Endodermal cell (in vitro differentiated cells): ENCODE results near the gene PLAAT3. TPM values are rescaled to one million over a fixed set of nuclear protein-coding genes. Genes with fewer than 3 reads are reported as not detected.
"Not testable (repeated sequence)": the region's sequence is repeated elsewhere in the genome, so short reads cannot be mapped to it uniquely, and the experiment has no call there.

Experiments used
- DNase-seq: peaks from one replicate; pipeline ENCODE4 v3.0.0-alpha.2; 2017
- H3K27ac ChIP-seq: 2 replicates; pipeline ENCODE4 v1.5.1; 2013; ENCODE audit warnings: mild to moderate bottlenecking, low read depth, low read length, moderate library complexity
- H3K27me3 ChIP-seq: 2 replicates; pipeline ENCODE4 v1.6.1; 2013; ENCODE audit warnings: mild to moderate bottlenecking, low read length, moderate library complexity; ENCODE audit not compliant: insufficient read depth, control insufficient read depth, poor library complexity, severe bottlenecking
- H3K36me3 ChIP-seq: 2 replicates; pipeline ENCODE4 v1.7.0; 2013; ENCODE audit warnings: mild to moderate bottlenecking, low read length, moderate library complexity; ENCODE audit not compliant: control insufficient read depth, insufficient read depth
- H3K4me1 ChIP-seq: one replicate; pipeline ENCODE4 v1.7.0; 2013; ENCODE audit warnings: low read length; ENCODE audit not compliant: control insufficient read depth, insufficient read depth
- H3K4me3 ChIP-seq: 2 replicates; pipeline ENCODE4 v1.5.1; 2013; ENCODE audit warnings: mild to moderate bottlenecking, low read length, moderate library complexity
- H3K9ac ChIP-seq: 2 replicates; pipeline ENCODE4 v1.6.1; 2013; ENCODE audit warnings: mild to moderate bottlenecking, low read length, moderate library complexity; ENCODE audit not compliant: poor library complexity, severe bottlenecking; ENCODE audit errors: extremely low read depth
- H3K9me3 ChIP-seq: 2 replicates; pipeline ENCODE4 v1.6.1; 2013; ENCODE audit warnings: mild to moderate bottlenecking, low read length, moderate library complexity; ENCODE audit not compliant: control insufficient read depth
- H3K27ac Mint-ChIP-seq: 2 replicates; pipeline ENCODE4 v1.8.0; 2020; ENCODE audit warnings: mixed read lengths
- H3K27me3 Mint-ChIP-seq: 2 replicates; pipeline ENCODE4 v1.8.0; 2021; ENCODE audit warnings: mild to moderate bottlenecking, mixed read lengths; ENCODE audit not compliant: insufficient read depth
- H3K36me3 Mint-ChIP-seq: 2 replicates; pipeline ENCODE4 v1.8.0; 2020; ENCODE audit warnings: low read depth, mixed read lengths
- H3K4me1 Mint-ChIP-seq: 2 replicates; pipeline ENCODE4 v1.8.0; 2020; ENCODE audit warnings: mixed read lengths
- H3K4me3 Mint-ChIP-seq: 2 replicates; pipeline ENCODE4 v1.8.0; 2020; ENCODE audit warnings: mild to moderate bottlenecking, moderate library complexity, mixed read lengths
- H3K9me3 Mint-ChIP-seq: 2 replicates; pipeline ENCODE4 v1.8.0; 2020; ENCODE audit warnings: mild to moderate bottlenecking, mixed read lengths
- CTCF ChIP-seq: fragments of 200-600 bp; sonication (generic); conservative IDR thresholded peaks from 2 replicates; pipeline ENCODE4 v1.5.0; 2021; ENCODE audit warnings: antibody characterized with exemption, mild to moderate bottlenecking
- WGBS, 2 experiments: methylation state at CpG; one replicate each; pipeline versions ENCODE4 v1.1.5 to v1.1.7; 2013; ENCODE audit warnings: missing lambda C conversion rate in 2 of 2, mixed read lengths in 1 of 2; ENCODE audit not compliant: insufficient coverage in 1 of 2, insufficient read length in 1 of 2; 5-methylcytosine and 5-hydroxymethylcytosine counted together
- total RNA-seq, 2 donors: library from RNA; stranded (reverse); fragmentation: NEBNext Ultra II Directional in 1 of 2; extraction: Animal tissue kit (Norgen Biotek cat#: 25700) in 1 of 2; gene quantifications; 2 replicates in 1 of 2; 3 replicates in 1 of 2; pipeline ENCODE4 v1.2.1, GENCODE V29; 2021

The PLAAT3 gene
- total RNA-seq, 2 donors from 2014 or later, result 33.5 to 45.9 TPM

GRCh38 chr11:63552921-63553320, 61.3 kb downstream of the PLAAT3 start:
- Histone ChIP-seq H3K4me1 (no peaks in the 10 kb centered on the region), H3K4me3 (no peak overlapping the region), H3K36me3 (no peaks in the 10 kb centered on the region), H3K9me3 (no peaks in the 10 kb centered on the region), H3K27me3 (no peaks in the 10 kb centered on the region), H3K27ac (no peak overlapping the region), H3K9ac (no peak overlapping the region)
- Mint-ChIP-seq H3K27me3 (no peaks in the 10 kb centered on the region), H3K4me1 (peaks cover 22% of the 10 kb centered on the region), H3K9me3 (peaks cover 17% of the 10 kb centered on the region), H3K4me3 (no peak overlapping the region), H3K36me3 (peaks cover 3% of the 10 kb centered on the region), H3K27ac (no peak overlapping the region)
- 90 to 92% methylated on average over 2 to 7 of the region's 7 CpGs for WGBS, 2 experiments
- peak; percentile 43 for DNase-seq
- no peak for TF ChIP-seq CTCF

DNA sequence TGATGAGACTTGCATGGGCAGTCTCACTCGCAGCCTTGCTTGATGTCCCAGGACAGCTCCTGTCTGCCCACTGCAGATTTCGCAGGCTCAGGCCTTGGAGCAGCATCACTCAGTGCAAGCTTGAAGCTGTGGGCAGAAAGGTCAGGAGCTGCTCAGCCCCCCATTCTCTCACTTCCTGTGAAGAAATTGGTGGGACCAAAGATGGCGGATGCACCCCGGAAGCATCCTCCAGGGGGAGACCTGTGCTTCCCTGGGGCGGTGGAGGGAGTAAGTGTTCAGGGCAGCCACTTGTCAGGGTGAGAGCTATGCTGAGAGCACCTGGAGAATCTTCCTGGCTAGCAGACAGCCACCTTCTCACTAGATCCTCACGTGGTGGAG, 62.4 kb downstream of the PLAAT3 start:
- no peak overlapping the region for H3K9ac ChIP-seq
- WGBS, 2 experiments, result 95 to 100% methylated on average over 3 to 6 of the region's 6 CpGs
- Mint-ChIP-seq H3K36me3 (peaks cover 3% of the 10 kb centered on the region), H3K4me1 (peaks cover 20% of the 10 kb centered on the region), H3K9me3 (peaks cover 17% of the 10 kb centered on the region), H3K27ac (no peak overlapping the region), H3K27me3 (no peaks in the 10 kb centered on the region), H3K4me3 (no peak overlapping the region)
- no peak overlapping the region for H3K4me3 ChIP-seq
- no peaks in the 10 kb centered on the region for H3K27me3 ChIP-seq
- no peaks in the 10 kb centered on the region for H3K4me1 ChIP-seq
- H3K27ac ChIP-seq, result no peak overlapping the region
- no peaks in the 10 kb centered on the region for H3K36me3 ChIP-seq
- peak; percentile 27 for DNase-seq
- no peaks in the 10 kb centered on the region for H3K9me3 ChIP-seq
- no peak for TF ChIP-seq CTCF

GRCh38 chr11:63551091-63551888, 62.9 kb downstream of the PLAAT3 start:
- Mint-ChIP-seq H3K4me3 (no peak overlapping the region), H3K36me3 (peaks cover 3% of the 10 kb centered on the region), H3K9me3 (peaks cover 17% of the 10 kb centered on the region), H3K27ac (no peak overlapping the region), H3K27me3 (no peaks in the 10 kb centered on the region), H3K4me1 (peaks cover 14% of the 10 kb centered on the region)
- Histone ChIP-seq H3K4me1 (no peaks in the 10 kb centered on the region), H3K9me3 (no peaks in the 10 kb centered on the region), H3K27me3 (no peaks in the 10 kb centered on the region), H3K36me3 (no peaks in the 10 kb centered on the region), H3K9ac (no peak overlapping the region), H3K4me3 (no peak overlapping the region), H3K27ac (no peak overlapping the region)
- DNase-seq, result peak; percentile 30
- WGBS, 2 experiments, result 93 to 97% methylated on average over 17 to 27 of the region's 27 CpGs
- no peak for TF ChIP-seq CTCF

DNA sequence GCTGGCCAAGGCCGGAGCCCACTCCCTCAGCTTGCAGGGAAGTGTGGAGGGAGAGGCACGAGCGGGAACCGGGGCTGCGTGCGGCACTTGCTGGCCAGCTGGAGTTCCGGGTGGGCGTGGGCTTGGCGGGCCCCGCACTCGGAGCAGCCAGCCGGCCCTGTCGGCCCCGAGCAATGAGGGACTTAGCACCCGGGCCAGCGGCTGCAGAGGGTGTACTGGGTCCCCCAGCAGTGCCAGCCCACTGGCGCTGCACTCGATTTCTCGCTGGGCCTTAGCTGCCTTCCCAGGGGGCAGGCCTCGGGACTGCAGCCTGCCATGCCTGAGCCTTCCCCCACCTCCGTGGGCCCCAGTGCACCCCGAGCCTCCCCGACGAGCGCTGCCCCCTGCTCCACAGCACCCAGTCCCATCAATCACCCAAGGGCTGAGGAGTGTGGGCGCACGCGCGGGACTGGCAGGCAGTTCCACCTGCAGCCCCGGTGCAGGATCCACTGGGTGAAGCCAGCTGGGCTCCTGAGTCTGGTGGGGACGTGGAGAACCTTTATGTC, 64.0 kb downstream of the PLAAT3 start:
- not testable (repeated sequence) for H3K27me3 ChIP-seq, H3K27ac ChIP-seq, H3K4me3 ChIP-seq, H3K27ac Mint-ChIP-seq, H3K4me1 ChIP-seq, H3K9me3 ChIP-seq, H3K36me3 ChIP-seq, H3K36me3 Mint-ChIP-seq, H3K9ac ChIP-seq, H3K27me3 Mint-ChIP-seq, H3K4me3 Mint-ChIP-seq, DNase-seq
- H3K9me3 Mint-ChIP-seq, result peaks cover 17% of the 10 kb centered on the region
- WGBS, 2 experiments, result 92 to 100% methylated on average over 1 to 29 of the region's 31 CpGs
- peaks cover 10% of the 10 kb centered on the region for H3K4me1 Mint-ChIP-seq
